DMS 273 (cell line): ENCODE results near the gene KRTAP10-8.
"Not testable (repeated sequence)": the region's sequence is repeated elsewhere in the genome, so short reads cannot be mapped to it uniquely, and the experiment has no call there.

ENCODE experiments used
- DNase-seq: peaks from one replicate; lab custom pipeline; 2025; ENCODE audit not compliant: unreplicated experiment; lab: John Stamatoyannopoulos, UW

Gene KRTAP10-8

DNA sequence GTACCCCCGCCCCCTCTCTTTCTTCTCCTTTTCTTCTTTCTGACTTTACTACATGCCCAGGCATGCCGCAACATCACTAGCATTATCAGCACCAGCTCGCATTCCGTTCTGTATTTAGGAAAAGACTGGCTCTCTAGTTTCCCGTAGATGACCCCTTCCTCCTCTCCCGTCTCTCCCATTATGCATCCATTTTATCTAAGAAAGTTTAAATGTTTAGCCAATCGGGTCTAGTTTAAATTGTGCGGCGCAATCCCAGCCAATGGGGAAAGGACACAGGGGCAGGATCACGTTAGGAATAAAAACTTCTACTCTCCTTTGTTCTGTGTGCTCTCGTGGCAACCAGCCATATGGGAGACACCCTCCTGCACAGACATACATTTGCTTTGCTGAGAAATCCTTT, 13.8 kb upstream of the KRTAP10-8 start:
- DNase-seq, result no peak

DNA sequence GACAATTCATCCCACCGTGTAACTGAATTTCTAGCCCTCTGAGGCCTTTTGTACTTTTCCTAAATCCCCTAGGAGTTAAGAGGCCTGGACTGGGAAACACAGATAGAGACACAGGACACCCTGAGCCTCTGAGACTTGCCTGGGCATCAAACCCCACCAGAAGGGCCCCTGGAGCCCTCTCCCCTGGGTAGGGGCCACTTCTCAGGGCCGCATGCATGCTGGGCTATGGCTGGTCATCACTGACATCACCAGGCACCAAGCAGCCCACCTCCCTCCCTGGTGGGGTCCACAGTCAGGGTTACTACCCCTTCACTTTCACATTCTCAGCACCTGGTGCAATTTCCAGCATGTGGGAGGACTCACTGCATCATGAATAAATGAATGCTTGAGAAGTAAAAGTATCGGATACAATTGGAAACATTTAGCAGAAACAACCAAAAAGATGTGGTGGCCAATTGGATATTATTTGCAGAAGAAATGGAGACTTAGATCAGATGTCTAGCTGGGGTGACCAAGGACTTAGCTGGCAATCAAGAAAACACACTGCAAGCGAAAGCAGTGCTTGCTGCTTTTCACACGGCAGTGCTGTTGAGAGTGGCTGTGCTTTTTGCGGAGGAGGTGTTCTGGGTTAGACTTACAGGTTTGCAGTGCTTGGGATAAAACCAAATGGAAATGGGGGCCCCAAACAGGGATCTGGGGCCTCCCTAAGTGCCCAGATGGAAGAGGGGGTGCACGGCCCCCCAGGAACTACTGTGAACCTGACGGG, 12.4 kb upstream of the KRTAP10-8 start:
- DNase-seq, result no peak

DNA sequence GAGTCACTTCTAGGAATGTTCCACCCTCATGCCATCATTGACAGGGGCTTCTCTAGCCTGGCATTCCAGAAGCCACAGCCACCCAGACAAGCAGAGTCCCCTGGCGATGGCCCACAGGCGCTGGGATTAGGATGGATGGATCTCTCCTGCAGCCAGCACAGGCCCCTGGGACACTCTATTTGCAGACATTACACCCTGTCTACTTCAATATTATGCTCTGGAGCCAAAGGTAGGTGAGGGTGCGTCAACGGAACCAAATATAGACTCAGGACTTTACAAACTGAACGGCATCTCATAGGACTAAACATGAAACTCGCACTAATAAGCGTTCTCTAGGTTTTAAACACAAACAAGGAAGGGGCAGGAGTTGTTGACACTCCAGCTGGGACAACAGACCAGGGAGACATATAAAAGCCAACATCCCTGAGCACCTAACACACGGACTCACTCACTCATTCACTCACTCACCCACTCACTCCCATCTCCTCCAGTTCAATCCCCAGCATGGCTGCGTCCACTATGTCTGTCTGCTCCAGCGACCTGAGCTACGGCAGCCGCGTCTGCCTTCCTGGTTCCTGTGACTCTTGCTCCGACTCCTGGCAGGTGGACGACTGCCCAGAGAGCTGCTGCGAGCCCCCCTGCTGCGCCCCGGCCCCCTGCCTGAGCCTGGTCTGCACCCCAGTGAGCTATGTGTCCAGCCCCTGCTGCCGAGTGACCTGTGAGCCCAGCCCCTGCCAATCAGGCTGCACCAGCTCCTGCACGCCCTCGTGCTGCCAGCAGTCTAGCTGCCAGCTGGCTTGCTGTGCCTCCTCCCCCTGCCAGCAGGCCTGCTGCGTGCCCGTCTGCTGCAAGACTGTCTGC, 11.5 kb upstream of the KRTAP10-8 start, which contains the start of gene KRTAP10-7:
KRTAP10-7 (plus strand) TSS at position 480 of the 861 bp plus-strand sequence; CDS start at position 505, 25 bp downstream.
- not testable (repeated sequence) for DNase-seq

DNA sequence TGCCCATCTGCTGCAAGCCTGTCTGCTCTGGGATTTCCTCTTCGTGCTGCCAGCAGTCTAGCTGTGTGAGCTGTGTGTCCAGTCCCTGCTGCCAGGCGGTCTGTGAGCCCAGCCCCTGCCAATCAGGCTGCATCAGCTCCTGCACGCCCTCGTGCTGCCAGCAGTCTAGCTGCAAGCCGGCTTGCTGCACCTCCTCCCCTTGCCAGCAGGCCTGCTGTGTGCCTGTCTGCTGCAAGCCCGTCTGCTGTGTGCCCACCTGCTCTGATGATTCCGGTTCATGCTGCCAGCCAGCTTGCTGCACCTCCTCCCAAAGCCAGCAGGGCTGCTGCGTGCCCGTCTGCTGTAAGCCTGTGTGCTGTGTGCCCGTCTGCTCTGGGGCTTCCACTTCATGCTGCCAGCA, 10.8 kb upstream of the KRTAP10-8 start:
- peak; percentile 86 for DNase-seq

DNA sequence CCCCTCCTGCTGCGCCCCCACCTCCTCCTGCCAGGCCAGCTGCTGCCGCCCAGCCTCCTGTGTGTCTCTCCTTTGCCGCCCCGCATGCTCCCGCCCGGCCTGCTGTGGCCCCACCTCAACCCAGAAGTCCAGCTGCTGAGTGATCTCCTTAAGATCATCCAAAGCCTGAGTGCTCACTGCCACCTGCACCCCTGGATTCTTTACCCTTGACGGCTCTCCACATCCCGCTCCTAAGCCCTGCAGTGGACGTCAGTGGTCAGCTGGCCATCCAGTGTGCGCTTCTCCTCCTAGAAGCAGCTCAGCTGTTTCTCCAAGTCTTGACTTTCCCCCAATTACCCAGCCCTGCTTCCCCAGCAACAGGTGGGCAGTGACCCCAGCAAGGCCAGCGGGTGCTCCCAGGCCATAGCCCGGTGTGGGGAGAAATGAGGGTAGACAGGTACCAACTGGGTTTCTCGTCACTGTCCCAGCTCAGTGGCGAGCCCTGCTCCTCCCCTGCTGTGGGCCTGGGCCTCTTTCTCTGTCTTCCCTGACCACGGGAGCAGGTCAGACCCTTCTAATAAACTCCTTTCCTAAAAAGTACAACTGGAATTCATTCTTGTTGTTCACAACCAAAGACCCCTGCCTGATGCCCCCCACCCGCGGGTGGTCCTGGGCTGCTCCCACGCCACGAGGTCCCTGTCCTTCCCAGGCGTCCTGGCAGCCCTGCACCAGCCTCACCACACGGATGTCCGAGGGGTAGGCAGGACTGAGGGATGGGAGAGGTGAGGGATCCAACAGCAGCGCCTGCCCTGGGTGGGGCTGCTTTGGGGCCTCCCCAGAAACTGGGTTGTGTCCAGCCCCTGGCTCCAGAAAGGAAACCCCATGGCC, 10.1 kb upstream of the KRTAP10-8 start:
- peak; percentile 78 for DNase-seq

DNA sequence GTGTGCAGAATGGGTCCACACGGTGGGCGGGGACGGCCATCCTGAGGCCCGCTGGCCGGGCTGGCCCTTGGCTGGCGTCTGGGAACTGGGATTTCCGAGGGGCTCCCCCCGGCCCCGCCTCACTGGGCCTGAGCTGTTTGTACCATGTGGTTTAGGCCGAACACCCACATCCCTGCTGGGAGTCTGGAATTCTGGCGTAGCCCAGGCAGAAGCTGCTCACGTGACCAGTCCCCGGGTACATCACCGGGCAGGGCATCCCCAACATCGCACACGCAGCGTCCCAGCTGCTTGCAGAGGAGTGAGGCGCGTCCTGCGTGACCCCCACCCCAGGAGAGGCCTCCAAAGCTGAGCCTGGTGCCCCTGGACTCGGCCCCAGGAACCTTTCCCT, 9.4 kb upstream of the KRTAP10-8 start:
- DNase-seq, result no peak

DNA sequence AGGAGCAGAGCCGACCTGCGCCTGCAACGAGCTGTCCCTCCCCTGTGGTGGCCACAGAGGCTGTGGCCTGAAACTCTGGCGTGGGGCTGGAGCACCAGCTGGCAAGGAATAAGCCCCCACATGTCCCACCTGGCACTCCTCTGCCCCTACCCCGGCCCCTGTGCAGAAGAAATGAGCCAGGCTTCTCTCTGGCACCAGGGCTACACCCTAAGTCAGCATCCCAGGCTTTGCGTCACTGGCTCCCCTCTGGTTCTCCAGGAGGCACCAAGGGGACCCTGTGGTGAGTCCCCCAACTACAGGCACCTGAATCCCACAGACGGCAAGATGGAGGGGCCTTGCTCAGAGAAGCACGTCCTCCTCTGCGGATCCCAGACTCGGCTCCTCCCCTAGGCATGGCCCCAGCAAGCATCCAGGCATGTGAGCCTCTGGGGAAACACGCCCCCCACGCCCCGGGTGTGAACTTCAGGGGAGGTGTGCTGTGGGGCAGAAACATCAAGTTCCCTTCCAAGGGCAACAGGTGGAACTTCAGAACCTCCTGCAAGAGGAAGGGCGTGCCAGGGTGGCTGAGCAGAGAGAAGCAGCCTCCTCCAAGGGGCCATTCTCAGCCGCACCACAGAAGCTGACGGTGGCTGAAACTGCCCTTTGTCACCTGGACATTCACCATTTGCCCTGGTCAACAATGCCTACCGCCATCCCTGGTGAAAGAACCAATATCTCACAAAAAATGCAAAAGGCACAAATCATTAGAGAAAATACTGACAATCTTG, 8.6 kb upstream of the KRTAP10-8 start:
- DNase-seq, result no peak

DNA sequence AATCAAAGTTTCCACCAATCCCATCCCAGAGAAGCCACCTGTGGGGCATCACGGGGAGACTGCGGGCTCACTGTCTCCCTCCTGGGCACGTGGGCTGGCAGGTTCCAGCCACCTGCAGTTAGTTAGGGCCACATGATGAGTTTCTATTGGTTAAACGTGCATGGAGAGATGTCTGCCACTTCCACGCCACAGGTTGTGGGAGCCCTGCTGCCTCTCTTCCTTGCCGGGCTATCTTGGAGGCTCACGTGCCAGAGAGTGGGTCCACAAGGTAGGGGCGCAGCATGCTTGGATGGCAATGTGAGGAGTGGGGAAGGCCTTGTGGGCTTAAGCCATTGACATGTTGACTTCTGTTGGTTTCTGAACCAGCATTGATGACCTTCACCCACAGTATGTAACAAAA, 8.0 kb upstream of the KRTAP10-8 start:
- DNase-seq, result no peak

DNA sequence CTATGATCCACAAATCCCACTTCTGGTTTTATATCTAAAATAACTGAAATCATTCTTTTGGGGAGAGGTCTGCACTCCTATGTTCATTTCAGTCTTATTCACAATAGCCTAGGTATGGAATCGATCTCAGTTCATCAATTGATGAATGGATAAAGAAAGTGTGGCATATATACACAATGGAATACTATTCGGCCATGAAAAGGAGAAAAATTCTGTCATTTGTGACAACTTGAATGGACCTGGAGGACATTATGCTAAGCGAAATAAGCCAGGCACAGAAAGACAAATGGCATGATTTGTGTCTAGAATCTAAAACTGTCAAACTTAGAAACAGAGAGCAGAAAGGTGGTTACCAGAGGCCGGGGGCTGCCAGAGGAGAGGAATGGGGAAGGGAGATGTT, 5.4 kb upstream of the KRTAP10-8 start:
- no peak for DNase-seq

DNA sequence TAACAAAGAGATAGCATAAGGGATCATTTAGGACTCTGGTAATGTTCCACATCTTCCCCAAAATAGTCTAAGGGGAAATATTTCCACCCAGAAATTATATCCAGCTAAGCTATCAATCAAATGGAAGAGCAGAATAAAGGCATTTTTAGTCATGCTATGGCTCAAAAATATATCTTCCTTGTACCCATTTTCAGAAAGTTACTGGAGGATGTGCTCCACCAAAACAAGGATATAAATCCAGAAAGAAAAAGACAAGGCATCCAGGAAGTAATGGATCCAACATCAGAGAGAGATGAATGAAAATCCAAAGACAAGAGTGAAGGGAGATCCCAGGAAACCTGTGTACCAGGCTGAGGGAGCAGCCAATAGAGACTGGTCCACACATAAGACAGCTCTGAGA, 2.7 kb upstream of the KRTAP10-8 start:
- DNase-seq, result no peak

DNA sequence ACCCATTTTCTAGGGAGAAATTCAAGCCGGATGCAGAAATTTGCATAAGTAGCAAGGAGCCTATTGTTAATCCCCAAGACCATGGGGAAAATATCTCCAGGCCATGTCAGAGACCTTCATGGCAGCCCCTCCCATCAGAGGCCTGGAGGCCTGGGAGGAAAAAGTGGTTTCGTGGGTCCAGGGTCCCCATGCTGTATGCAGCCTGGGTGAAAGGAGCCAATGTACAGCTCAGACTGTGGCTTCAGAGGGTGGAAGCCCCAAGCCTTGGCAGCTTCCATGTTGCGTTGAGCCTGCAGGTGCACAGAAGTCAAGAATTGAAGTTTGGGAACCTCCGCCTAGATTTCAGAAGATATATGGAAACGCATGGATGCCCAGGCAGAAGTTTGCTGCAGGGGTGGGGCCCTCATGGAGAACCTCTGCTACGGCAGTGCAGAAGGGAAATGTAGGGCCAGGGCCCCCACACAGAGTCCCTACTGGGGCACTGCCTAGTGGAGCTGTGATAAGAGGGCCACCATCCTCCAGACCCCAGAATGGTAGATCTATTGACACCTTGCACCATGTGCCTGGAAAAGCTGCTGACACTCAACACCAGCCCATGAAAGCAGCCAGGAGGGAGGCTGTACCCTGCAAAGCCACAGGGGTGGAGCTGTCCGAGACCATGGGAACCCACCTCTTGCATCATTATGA, 1.6 kb upstream of the KRTAP10-8 start:
- DNase-seq, result not testable (repeated sequence)

DNA sequence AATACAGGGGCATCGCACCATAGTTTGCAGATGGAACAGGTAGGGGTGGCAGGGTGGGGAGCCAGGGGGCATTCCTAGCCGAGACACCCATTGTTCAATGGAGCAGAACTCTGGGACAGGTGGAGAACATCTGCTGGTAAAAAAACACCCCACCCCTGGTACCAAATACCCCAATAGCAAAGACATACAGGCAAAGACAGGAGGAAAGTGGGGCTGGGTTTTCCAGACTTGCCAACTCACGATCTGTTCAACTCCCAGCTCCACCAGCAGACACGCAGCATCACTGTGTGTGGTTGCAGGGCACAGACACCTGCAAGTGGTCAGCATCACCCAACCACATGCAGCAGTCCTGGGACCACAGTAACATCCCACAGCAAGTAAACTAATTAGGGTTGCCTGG, 328 bp upstream of the KRTAP10-8 start:
- no peak for DNase-seq

DNA sequence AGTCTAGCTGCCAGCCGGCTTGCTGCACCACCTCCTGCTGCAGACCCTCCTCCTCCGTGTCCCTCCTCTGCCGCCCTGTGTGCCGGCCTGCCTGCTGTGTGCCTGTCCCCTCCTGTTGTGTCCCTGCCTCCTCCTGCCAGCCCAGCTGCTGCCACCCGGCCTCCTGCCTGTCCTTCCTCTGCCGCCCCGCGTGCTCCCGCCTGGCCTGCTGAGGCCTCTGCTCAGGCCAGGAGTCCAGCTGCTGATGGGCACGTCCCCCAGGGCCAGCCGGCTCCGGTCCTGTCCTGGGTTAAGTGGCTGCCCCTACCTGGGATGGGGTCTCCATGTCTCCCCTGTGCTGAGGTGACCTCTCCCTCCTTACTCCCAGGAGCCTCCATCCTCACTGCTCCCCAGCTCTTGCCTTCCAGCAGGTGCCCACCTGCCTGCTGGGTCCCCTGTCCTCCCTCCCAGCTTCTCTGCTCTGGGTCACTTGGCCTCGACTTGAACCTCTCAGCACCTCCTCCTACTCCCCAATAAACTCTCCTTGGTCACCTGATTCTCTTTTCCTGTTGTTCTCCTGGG, 870 bp downstream of the KRTAP10-8 start:
- no peak for DNase-seq

DNA sequence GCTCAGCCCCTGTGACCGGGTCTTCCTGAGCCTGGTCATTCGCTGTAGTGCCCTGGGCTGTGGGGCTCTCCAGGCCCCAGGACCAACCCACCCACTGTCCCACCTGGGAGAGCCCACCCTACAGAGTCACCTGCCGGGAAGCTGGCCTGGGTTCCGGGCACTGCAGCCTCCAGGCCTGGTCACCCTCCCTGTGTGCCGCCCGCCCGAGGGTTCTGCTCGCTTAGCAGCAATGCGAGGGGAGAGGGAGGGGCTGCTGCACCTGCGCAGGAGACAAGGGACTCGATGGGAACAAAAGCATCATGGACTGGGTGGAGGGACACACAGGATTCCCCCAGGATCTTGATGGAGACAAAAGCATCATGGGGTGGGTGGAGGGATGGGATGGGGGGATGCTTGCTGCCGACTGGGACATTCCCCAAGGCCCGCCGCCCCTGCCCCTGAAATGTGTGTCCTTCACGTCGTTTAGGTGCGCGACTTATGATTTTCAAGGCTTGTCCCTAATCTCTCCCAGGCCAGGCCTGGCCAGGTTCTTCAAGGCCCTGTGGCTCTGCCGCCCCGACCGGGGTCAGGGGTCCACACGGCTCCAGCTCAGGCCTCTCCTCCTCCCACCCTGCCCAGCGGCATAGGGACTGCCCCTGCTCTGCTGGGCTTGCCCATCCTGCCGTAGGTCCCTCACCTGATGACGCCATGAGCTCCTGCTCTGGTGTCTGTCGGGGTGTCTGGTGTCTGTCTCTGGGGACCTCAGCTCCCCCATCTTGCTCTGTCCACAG, 1.7 kb downstream of the KRTAP10-8 start:
- DNase-seq, result no peak

DNA sequence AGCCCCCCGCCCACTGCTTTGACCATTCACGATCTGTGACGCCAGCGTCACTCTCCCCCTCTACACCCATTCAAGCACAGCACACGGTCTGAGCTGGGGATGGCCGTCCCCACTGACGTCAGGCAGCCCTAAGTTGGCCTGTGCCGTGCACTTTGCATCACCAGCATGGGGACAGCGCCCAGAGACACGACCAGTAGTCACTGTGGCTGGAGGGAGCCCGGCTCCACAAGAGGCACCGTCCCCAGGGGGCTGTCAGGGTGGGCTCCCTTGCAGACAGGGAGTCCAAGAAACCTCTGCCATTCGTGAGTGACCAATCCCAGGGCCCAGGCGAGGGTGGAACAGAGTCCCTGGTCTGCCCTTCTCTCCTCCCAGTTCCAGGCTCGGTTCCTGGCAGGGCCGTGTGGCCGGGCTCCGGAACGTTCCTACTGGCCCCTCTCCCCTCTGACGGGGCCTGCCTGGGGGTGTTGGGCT, 2.3 kb downstream of the KRTAP10-8 start:
- DNase-seq, result no peak

DNA sequence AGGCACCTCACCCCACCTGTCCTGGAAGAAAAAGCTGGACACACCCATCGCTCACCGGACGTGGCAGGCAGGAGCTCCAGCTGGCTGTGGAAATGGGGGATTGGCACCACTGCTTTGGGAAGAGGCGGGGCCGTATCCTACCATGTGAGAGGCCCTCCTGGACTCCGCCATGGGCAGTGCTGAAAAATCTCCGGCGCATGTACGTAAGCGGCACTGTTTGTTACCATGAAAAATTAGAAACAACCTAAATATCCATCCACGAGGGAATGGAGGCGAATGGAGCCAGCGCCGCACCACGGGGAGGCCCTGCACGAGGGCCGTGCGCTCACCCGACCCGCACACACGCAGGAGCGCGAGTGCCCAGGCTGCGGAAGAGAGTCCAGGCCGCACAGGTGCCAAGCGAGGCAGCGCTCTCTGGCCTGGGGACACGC, 3.1 kb downstream of the KRTAP10-8 start:
- DNase-seq, result no peak

DNA sequence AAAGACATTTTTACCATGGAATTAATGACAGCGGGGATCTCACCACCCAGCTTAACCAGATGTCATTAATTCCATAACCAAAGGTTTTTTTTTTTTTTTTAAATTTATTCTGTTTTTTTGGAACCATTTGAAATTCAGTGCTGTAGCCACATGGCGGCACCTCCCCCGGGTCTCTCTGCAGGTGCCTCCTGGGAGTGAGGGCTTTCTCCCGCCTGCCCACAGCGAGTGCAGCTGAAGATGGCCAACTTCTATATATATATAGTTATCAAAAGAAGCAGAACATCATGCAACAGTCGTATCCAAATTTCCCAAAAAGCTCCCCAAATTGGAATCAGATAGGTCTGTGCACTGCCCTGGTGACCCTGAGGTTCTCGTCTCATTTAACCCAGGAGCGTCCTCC, 3.6 kb downstream of the KRTAP10-8 start:
- DNase-seq, result no peak

DNA sequence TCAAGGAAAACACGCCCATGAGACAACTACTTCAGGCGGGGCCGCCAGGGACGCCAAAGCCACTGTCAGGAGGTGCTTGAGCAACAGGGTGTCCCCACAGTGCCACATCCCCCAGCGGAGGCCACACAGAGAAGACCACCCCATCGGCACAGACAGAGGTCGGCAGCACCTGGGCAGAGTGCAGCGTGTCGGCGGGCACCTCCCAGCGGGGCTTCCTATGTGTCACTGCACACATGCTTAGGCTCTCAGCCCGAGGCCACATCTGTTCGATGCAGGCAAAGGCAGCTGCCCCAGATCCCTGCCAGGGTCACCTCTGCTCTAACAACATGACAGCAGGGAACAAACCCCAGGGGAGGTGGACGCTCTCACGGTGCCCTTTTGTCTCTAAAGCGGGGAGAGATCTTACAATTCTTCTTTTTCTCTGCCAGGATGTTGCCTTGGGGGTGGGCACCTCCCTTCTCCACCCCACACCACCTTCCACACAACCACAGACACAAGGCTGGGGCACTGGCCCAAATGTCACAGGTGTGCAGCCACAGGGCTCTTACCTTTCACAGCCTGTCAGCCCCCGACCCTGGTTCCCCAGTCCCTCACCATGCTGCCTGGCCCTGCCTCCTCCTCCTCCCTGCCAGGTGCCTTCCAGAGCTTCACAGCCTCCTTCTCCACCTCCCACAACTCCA, 4.2 kb downstream of the KRTAP10-8 start:
- DNase-seq, result peak; percentile 59
